ENCODE data around the gene RUBCNL. TPM values are rescaled to one million over a fixed set of nuclear protein-coding genes. Genes with fewer than 3 reads are reported as not detected.

The RUBCNL gene
- total and polyA plus RNA-seq, 2 of the 8 experiments (the other 6 are each of a cell fraction or from before 2014, with no cell fraction given): 2.6 to 4.9 TPM

DNA sequence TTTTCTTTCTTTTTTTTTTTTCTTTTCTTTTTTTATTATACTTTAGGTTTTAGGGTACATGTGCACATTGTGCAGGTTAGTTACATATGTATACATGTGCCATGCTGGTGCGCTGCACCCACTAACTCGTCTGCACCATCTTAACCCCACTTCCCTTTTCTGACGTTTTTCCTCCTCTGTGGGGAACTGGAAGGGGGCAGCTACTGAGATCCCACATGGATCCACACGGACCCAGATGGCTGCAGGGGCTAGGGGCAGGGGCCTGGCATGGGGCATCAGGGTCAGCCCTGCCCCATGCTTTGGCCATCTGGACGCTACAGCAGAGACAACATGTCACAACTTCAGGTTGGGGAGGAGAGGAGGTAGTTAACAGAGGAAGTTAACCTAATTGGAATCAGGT is 54.3 kb downstream of the RUBCNL start:
- Histone ChIP-seq H3K4ac (replicated peaks; ENCODE audit: insufficient read length, low read depth, low read length) (no peak overlapping the region), H4K8ac (ENCODE audit: extremely low read depth, insufficient read depth, low read length) (no peak overlapping the region), H3K4me2 (ENCODE audit: insufficient read depth in 1 of 2, low read depth in 2 of 2, low read length in 2 of 2) (no peak overlapping the region), H2BK20ac (ENCODE audit: low read length) (no peak overlapping the region), H2BK12ac (ENCODE audit: low read depth, low read length) (no peak overlapping the region), H3K23me2 (ENCODE audit: low read depth, low read length) (no peaks in the 10 kb centered on the region; the same call in 1 of the 2 replicates), H3K4me1 (replicated peaks in 1 of 4; ENCODE audit: control insufficient read depth in 3 of 4, insufficient read depth in 4 of 4, low read length in 3 of 4) (no peaks in the 10 kb centered on the region), H2BK120ac (replicated peaks; ENCODE audit: low read depth, low read length) (no peak overlapping the region), H3K27me3 (replicated peaks in 1 of 4; ENCODE audit: control insufficient read depth in 3 of 4, extremely low read depth in 1 of 4, insufficient read depth in 3 of 4, low read length in 3 of 4) (peaks cover 0 to 1% (median 0%) of the 10 kb centered on the region in 4 experiments; a peak in 1 of 7 replicates), H4K5ac (ENCODE audit: insufficient read length, low read depth, low read length) (no peak overlapping the region), H3K9me3 (ENCODE audit: insufficient read depth in 2 of 2, low read depth in 1 of 2, low read length in 1 of 2) (0 out of 4 replicates have a peak, but pooled peaks cover 0 to 3% of the 10 kb centered on the region in 2 experiments), H3K79me1 (ENCODE audit: low read depth, low read length) (no peaks in the 10 kb centered on the region), H3K27ac (ENCODE audit: low read depth, low read length) (no peak overlapping the region), H3K18ac (ENCODE audit: extremely low read depth, low read length) (no peak overlapping the region), H2BK5ac (ENCODE audit: low read depth, low read length) (no peak overlapping the region), H4K91ac (replicated peaks; ENCODE audit: insufficient read length, low read length) (no peak overlapping the region), H2AK5ac (ENCODE audit: low read depth, low read length) (no peak overlapping the region), H3K79me2 (ENCODE audit: control insufficient read depth in 1 of 2, insufficient read depth in 2 of 2, low read length in 2 of 2) (no peaks in the 10 kb centered on the region), H3K4me3 (ENCODE audit: extremely low read depth in 1 of 4, insufficient read depth in 2 of 4, low read depth in 3 of 4, low read length in 4 of 4) (no peak overlapping the region), H3K23ac (ENCODE audit: insufficient read length) (no peak overlapping the region), H3K9ac (replicated peaks in 1 of 4; ENCODE audit: extremely low read depth in 1 of 4, low read depth in 3 of 4, low read length in 3 of 4) (no peak overlapping the region), H2AFZ (ENCODE audit: low read length) (no peak overlapping the region), H3K56ac (replicated peaks; ENCODE audit: insufficient read length, low read depth, low read length) (no peak overlapping the region), H4K20me1 (replicated peaks in 1 of 2; ENCODE audit: control insufficient read depth in 1 of 2, insufficient read depth in 2 of 2, low read length in 2 of 2) (no peaks in the 10 kb centered on the region), H3K14ac (ENCODE audit: insufficient read length) (no peak overlapping the region), H3K36me3 (ENCODE audit: control insufficient read depth in 2 of 4, insufficient read depth in 4 of 4, low read length in 3 of 4) (no peaks in the 10 kb centered on the region), H2BK15ac (ENCODE audit: low read length) (no peak overlapping the region)
- DNase-seq (ENCODE audit: low read depth in 1 of 2, low spot score in 2 of 2): no peak
- ChIA-PET POLR2A (ENCODE audit: partially characterized antibody) (no interaction called here), CTCF (ENCODE audit: partially characterized antibody) (interaction anchor here (1.6 kb wide), 1 partner anchor 11 kb away, joined by 5 read pairs; no protein-coding TSS in a partner anchor)
- no peak for TF ChIP-seq CEBPB (IDR thresholded peaks at IDR 0.05; ENCODE audit: low read depth, low read length)
- TF ChIP-seq SIN3A (conservative IDR thresholded peaks at IDR 0.05 in 1 of 2, IDR thresholded peaks at IDR 0.05 in 1 of 2; ENCODE audit: low read depth in 1 of 2, low read length in 2 of 2): no peak
- TF ChIP-seq, protein P1, sequence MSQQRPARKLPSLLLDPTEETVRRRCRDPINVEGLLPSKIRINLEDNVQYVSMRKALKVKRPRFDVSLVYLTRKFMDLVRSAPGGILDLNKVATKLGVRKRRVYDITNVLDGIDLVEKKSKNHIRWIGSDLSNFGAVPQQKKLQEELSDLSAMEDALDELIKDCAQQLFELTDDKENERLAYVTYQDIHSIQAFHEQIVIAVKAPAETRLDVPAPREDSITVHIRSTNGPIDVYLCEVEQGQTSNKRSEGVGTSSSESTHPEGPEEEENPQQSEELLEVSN (IDR thresholded peaks at IDR 0.05): no peak
- TF ChIP-seq RNF2 (IDR thresholded peaks at IDR 0.05; ENCODE audit: borderline replicate concordance, low read depth, low read length, missing control alignments, poor library complexity, severe bottlenecking): no peak
- 83% methylated on average over 4 of the region's 5 CpGs; no CpG with 5 or more reads in 1 of the 2 experiments for WGBS, 2 experiments (ENCODE audit: extremely low coverage in 1 of 2, insufficient coverage in 1 of 2, insufficient read length in 1 of 2, insufficient replicate concordance in 2 of 2, low coverage in 1 of 2, low lambda C conversion rate in 2 of 2, missing lambda C conversion rate in 1 of 2)
- FAIRE-seq: no peak

Data from H1 (cell line).